C4-2B (cell line): ENCODE results near the gene C6orf141.

Experiments
- H3K27ac ChIP-seq: fragments of 450-650 bp; 2 replicates; pipeline ENCODE4 v1.5.1; 2017
- ZFX ChIP-seq: fragments of 450-650 bp; IDR thresholded peaks from 2 replicates; pipeline ENCODE4 v1.6.1; 2017
- TF ChIP-seq, protein P1 (sequence below): fragments of 450-650 bp; conservative IDR thresholded peaks from 2 replicates; pipeline ENCODE4 v1.5.1; 2017; ENCODE audit warnings: mild to moderate bottlenecking

C6orf141 gene

DNA sequence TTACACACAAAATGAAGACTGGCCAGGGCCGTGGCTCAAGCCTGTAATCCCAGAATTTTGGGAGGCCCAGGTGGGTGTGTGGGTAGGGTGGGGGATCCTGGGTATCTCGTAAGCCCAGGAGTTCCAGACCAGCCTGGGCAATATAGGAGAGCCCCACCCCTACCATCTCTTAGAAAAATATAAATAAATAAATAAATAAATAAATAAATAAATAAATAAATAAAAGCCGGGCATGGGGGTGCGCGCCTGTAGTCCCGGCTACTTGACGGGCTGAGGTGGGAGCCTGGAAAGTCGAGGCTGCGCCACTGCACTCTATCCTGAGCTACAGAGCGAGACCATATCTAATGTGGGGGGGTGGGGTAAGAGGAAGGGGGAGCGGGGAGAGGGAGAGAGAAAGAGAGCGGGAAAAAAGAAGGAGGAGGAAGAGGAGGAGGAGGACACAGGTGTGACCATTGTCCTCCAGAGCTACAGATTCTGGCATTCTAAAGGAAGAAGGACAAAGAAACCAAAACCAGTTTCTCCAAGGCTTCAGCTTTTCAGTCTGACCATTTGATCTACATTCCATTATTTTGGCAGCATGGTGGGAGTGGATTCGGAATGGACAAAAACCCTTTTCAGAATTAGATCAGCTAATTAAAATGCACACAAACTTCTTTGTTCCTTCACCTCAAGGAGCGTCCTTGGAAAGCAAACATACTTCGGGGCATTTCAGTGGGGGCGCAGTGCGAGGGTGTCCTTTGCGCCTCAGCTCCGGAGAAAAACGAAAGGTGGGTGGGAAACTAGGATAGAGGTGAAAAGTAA lies 577 bp upstream of the C6orf141 start:
- no peak overlapping the region for H3K27ac ChIP-seq
- TF ChIP-seq, protein P1, sequence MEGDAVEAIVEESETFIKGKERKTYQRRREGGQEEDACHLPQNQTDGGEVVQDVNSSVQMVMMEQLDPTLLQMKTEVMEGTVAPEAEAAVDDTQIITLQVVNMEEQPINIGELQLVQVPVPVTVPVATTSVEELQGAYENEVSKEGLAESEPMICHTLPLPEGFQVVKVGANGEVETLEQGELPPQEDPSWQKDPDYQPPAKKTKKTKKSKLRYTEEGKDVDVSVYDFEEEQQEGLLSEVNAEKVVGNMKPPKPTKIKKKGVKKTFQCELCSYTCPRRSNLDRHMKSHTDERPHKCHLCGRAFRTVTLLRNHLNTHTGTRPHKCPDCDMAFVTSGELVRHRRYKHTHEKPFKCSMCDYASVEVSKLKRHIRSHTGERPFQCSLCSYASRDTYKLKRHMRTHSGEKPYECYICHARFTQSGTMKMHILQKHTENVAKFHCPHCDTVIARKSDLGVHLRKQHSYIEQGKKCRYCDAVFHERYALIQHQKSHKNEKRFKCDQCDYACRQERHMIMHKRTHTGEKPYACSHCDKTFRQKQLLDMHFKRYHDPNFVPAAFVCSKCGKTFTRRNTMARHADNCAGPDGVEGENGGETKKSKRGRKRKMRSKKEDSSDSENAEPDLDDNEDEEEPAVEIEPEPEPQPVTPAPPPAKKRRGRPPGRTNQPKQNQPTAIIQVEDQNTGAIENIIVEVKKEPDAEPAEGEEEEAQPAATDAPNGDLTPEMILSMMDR, result no peak
- no peak for TF ChIP-seq ZFX

DNA sequence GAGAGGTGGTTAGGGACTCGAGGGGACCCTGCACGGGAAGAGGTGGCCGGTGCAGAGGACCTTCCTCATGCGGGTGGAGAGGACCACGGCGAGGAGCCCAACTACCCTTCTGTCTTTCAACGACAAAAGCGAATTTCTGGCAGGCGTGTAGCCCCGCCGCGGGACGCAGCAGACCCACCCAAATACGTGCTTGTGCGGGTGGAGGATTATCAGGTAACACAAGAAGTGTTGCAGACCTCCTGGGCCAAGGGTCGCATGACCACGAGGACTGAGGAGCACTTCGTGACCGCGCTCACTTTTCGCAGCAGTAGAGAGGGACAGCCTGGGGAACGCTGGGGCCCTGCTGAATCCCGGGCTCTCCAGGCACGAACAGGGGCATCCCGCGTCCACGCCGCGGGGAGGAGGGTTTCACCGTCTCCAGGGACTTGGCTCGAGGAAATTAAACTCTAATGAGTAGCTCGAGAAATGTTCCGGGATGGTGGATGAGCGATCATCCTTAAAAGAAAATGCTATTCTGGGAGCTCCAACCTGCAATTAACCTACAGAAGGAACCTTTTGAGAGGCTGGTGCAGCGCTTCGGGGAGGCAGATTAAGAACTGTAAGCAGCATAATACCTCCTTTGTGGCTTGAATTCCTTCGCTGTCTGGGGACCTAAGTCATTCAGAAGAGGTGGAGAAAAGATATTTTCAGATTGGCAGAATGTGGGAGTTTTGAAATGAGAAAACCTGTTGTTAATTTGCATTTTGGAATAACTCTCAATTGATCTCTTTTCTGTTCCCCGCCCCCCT lies 804 bp downstream of the C6orf141 start:
- no peak overlapping the region for H3K27ac ChIP-seq
- TF ChIP-seq, protein P1, result no peak
- TF ChIP-seq ZFX, result no peak

DNA sequence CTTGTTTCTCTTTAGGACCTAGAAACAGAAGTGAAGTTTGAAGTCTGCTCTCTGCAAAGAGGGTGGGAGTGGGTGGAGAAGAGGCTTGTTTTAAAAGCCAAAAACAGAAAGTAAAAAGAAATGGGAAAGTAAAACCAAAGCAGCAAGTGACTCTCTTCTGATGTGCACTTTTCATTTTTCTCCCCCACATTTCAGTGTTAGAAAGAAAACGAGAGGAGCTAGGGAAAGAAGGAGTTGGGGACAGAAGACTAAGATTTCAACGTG lies 1.3 kb downstream of the C6orf141 start:
- no peak overlapping the region for H3K27ac ChIP-seq
- TF ChIP-seq, protein P1, result no peak
- no peak for TF ChIP-seq ZFX

DNA sequence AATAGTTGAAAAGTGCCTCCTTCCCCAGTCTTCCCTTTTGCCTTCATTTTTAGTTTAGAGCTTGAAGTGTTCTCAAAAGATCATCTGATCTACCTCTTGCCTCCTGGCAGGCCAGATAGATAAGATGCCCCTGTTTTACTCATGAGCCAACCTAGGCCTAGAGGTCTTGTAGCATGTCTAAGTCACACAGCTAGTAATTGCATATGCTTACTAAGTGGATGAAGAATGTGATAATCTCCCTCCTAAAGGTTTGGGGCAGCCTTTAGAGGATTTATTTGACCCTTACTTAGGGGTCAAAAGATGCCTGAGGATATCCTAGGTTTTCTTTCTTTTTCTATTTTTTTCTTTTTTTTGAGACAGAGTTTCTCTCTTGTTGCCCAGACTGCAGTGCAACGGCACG lies 2.1 kb downstream of the C6orf141 start:
- TF ChIP-seq ZFX, result no peak
- TF ChIP-seq, protein P1, result no peak
- no peak overlapping the region for H3K27ac ChIP-seq

DNA sequence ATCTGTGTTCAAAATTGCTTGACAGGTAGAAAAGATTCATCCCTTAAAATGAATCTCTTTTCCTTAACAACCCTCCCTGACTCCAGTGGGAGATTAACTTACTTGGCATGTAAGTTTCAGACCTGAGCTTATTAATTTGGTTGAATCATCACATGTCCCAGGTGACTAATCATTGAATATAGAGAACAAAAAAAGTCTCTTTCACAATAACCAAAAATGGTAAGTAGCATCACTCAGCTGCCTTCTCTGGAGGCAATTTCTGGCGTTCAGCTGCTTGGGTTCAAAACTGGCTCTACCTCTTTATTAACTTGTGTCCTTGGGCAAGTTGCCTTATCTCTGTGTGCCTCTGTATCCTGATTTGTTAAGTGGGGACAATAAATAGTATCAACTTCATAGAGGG lies 2.9 kb downstream of the C6orf141 start:
- H3K27ac ChIP-seq, result no peak overlapping the region
- no peak for TF ChIP-seq ZFX
- TF ChIP-seq, protein P1, result no peak

DNA sequence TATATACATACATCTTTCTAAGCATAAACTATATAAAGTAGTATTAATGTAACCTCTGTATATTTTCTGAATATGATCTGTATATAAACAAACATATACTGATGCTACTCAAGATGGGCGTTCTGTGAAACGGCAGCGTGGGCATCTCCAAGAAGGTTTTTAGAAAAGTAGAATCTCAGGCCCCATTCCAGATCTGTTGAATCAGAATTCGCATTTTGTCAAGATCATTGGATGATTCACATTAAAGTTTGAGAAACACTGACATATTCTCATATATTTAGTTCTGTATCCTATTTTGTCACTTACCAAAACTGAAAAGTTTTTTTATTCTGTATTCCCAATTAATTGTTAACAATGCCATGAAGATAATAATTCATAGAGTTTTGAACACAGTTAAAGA lies 5.5 kb downstream of the C6orf141 start:
- no peak overlapping the region for H3K27ac ChIP-seq
- TF ChIP-seq ZFX, result no peak
- TF ChIP-seq, protein P1, result no peak

DNA sequence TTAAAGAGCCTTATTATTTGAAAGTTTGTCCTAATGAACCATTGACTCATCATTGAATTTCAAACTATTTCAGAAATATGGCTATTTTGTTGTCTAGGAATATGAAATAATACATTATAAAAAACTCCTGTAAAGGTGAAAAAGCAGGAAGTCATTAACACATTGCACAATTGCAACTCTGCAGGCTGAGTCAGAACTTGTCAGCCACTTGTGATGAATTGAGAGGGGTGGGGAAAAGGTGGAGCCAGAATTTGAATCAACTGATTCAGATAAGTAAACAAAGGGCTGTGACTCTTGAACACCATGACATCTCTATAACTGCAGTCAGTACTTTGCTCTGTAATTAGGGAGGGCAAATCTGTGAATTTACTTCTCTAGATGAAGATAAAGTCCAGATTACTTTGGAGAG lies 6.0 kb downstream of the C6orf141 start:
- TF ChIP-seq, protein P1, result no peak
- no peak for TF ChIP-seq ZFX
- peak overlapping the region; percentile 35; the same call in 1 of the 2 replicates for H3K27ac ChIP-seq
